ENCODE results near the gene C2orf42.

GRCh38 chr2:70115646-70116442 lies 75.0 kb downstream of the C2orf42 start:
- no peak for TF ChIP-seq CTCF (conservative IDR thresholded peaks at IDR 0.05; ENCODE audit: low read depth, low read length)
- TF ChIP-seq EZH2 (IDR thresholded peaks at IDR 0.05; ENCODE audit: borderline replicate concordance, low read depth, low read length, poor library complexity, severe bottlenecking): no peak

Measured in A673 (cell line).